ENCODE measurements around the gene POT1. TPM values are rescaled to one million over a fixed set of nuclear protein-coding genes. Genes with fewer than 3 reads are reported as not detected.

The POT1 gene
- total and polyA plus RNA-seq, 5 donors from 2014 or later = 17.1 to 27.7 (median 20.3) TPM

DNA sequence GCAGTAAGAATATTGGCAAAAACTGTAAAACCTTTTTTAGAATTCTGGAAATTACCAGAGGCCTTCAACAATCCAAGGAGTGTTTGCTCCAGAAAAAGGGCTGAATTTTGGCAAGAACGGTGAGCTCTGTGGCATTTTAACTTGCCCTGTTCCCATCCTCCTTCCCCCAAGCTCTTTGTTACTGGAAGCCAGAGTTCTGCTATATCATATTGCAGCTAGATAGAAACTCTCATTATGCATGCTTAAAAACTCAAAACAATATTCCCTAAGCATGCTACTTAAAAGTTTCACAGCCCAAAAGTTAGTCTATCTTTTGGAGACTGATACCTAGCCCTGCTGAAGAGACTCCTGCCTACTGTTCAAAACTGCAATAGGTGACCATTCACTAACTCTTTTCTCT lies 93.5 kb downstream of the POT1 start:
- Histone ChIP-seq H3K4me1 (ENCODE audit: control insufficient read depth, insufficient read depth, low read length, poor library complexity, severe bottlenecking) (no peaks in the 10 kb centered on the region), H3K27ac (ENCODE audit: insufficient read depth, low read length, poor library complexity, severe bottlenecking) (no peak overlapping the region), H3K27me3 (ENCODE audit: control insufficient read depth, insufficient read depth, low read length) (no peaks in the 10 kb centered on the region), H3K4me3 (ENCODE audit: low read depth, low read length) (no peak overlapping the region), H3K9me3 (ENCODE audit: control insufficient read depth in 2 of 2, low read length in 2 of 2) (no peaks in the 10 kb centered on the region), H3K36me3 (ENCODE audit: control insufficient read depth, insufficient read depth, low read length) (peaks cover 7% of the 10 kb centered on the region)
- Mint-ChIP-seq H3K27me3 (no peaks in the 10 kb centered on the region), H3K4me1 (peaks cover 0 to 3% (median 0%) of the 10 kb centered on the region in 4 donors), H3K27ac (no peak overlapping the region), H3K36me3 (peaks cover 30% of the 10 kb centered on the region), H3K4me3 (no peak overlapping the region), H3K9me3 (no peaks in the 10 kb centered on the region)
- DNase-seq (no peak), ATAC-seq (ENCODE audit: low read depth in 2 of 2) (no peak)

- Histone ChIP-seq H3K9me3 (ENCODE audit: control insufficient read depth in 2 of 2, low read length in 2 of 2) (no peaks in the 10 kb centered on the region), H3K27ac (ENCODE audit: insufficient read depth, low read length, poor library complexity, severe bottlenecking) (no peak overlapping the region), H3K27me3 (ENCODE audit: control insufficient read depth, insufficient read depth, low read length) (no peaks in the 10 kb centered on the region), H3K4me1 (ENCODE audit: control insufficient read depth, insufficient read depth, low read length, poor library complexity, severe bottlenecking) (no peaks in the 10 kb centered on the region), H3K4me3 (ENCODE audit: low read depth, low read length) (no peak overlapping the region), H3K36me3 (ENCODE audit: control insufficient read depth, insufficient read depth, low read length) (peaks cover 11% of the 10 kb centered on the region)
- H3K27ac Mint-ChIP-seq = no peak overlapping the region
- peaks cover 0 to 4% (median 0%) of the 10 kb centered on the region in 4 donors for H3K4me1 Mint-ChIP-seq
- no peaks in the 10 kb centered on the region for H3K27me3 Mint-ChIP-seq
- no peak for ATAC-seq (ENCODE audit: low read depth in 2 of 2)
- peaks cover 0 to 4% (median 0%) of the 10 kb centered on the region in 7 donors for H3K9me3 Mint-ChIP-seq
- H3K36me3 Mint-ChIP-seq = peaks cover 15% of the 10 kb centered on the region
- DNase-seq = no peak
- H3K4me3 Mint-ChIP-seq = peak overlapping the region in 1 of 4 donors; percentile 75
Observed at GRCh38 chr7:124818807-124819206, 110.8 kb downstream of the POT1 start.

DNA sequence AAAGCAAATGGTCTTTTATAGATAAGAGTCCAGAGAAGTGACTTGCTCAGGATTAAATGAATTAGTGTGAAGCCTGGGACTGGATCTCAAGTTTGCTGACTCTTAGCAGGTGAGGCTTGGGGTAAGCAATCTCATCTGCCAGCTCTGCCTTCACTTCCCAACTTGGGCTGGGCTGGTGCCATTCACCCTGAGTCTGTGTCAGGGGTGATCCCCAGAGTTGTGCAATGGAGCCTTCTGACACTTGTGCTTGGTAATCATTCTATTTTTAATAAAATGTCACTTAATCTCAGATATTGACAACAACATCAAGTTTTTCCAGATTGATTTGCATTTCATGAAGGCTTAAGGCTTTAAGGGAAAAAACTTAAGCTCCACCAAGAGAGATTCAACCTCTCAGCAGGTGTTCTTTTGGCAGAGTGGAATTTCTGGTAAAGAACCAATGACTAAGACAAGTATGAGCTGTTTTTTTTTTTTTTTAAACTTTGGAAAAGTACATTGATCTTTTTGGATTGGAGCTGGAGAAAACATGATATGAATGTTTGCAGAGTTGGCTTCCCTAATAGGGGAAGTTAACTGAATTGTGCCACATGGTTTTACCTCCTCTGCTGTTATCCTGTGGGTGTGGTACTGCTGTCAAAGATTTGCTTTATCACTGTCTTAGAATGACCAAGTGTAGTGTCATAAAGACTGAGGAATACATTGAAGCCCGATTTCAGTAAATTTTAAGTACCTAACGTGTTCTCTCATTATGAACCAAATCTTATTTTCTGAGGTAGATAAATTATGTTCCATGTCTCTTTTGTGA lies 115.4 kb downstream of the POT1 start:
- H3K27me3 ChIP-seq (ENCODE audit: control insufficient read depth, insufficient read depth, low read length) = peaks cover 2% of the 10 kb centered on the region
- H3K9me3 ChIP-seq (ENCODE audit: control insufficient read depth in 2 of 2, low read length in 2 of 2) = no peaks in the 10 kb centered on the region
- peaks cover 11% of the 10 kb centered on the region for H3K27me3 Mint-ChIP-seq
- no peak overlapping the region for H3K27ac Mint-ChIP-seq
- no peak overlapping the region for H3K27ac ChIP-seq (ENCODE audit: insufficient read depth, low read length, poor library complexity, severe bottlenecking)
- H3K36me3 ChIP-seq (ENCODE audit: control insufficient read depth, insufficient read depth, low read length) = no peaks in the 10 kb centered on the region
- H3K9me3 Mint-ChIP-seq = peaks cover 0 to 5% (median 0%) of the 10 kb centered on the region in 7 donors
- ATAC-seq (ENCODE audit: low read depth in 2 of 2) (no peak), DNase-seq (no peak)
- H3K4me3 ChIP-seq (ENCODE audit: low read depth, low read length) = no peak overlapping the region
- H3K36me3 Mint-ChIP-seq = no peaks in the 10 kb centered on the region
- no peak overlapping the region for H3K4me3 Mint-ChIP-seq
- no peaks in the 10 kb centered on the region for H3K4me1 ChIP-seq (ENCODE audit: control insufficient read depth, insufficient read depth, low read length, poor library complexity, severe bottlenecking)
- H3K4me1 Mint-ChIP-seq = no peaks in the 10 kb centered on the region

GRCh38 chr7:124812764-124813163 lies 116.9 kb downstream of the POT1 start:
- no peak overlapping the region for H3K4me3 Mint-ChIP-seq
- H3K4me3 ChIP-seq (ENCODE audit: low read depth, low read length) = no peak overlapping the region
- peaks cover 2% of the 10 kb centered on the region for H3K27me3 ChIP-seq (ENCODE audit: control insufficient read depth, insufficient read depth, low read length)
- H3K9me3 ChIP-seq (ENCODE audit: control insufficient read depth in 2 of 2, low read length in 2 of 2) = no peaks in the 10 kb centered on the region
- no peak overlapping the region for H3K27ac Mint-ChIP-seq
- H3K36me3 Mint-ChIP-seq = no peaks in the 10 kb centered on the region
- H3K9me3 Mint-ChIP-seq = peaks cover 0 to 4% (median 0%) of the 10 kb centered on the region in 7 donors
- H3K4me1 ChIP-seq (ENCODE audit: control insufficient read depth, insufficient read depth, low read length, poor library complexity, severe bottlenecking) = no peaks in the 10 kb centered on the region
- H3K4me1 Mint-ChIP-seq = no peaks in the 10 kb centered on the region
- H3K27me3 Mint-ChIP-seq = peaks cover 11% of the 10 kb centered on the region
- DNase-seq = no peak
- no peaks in the 10 kb centered on the region for H3K36me3 ChIP-seq (ENCODE audit: control insufficient read depth, insufficient read depth, low read length)
- no peak overlapping the region for H3K27ac ChIP-seq (ENCODE audit: insufficient read depth, low read length, poor library complexity, severe bottlenecking)
- ATAC-seq (ENCODE audit: low read depth in 2 of 2) = no peak

GRCh38 chr7:124811341-124811740 lies 118.3 kb downstream of the POT1 start:
- no peak overlapping the region for H3K27ac Mint-ChIP-seq
- Histone ChIP-seq H3K4me3 (ENCODE audit: low read depth, low read length) (no peak overlapping the region), H3K27ac (ENCODE audit: insufficient read depth, low read length, poor library complexity, severe bottlenecking) (no peak overlapping the region), H3K4me1 (ENCODE audit: control insufficient read depth, insufficient read depth, low read length, poor library complexity, severe bottlenecking) (no peaks in the 10 kb centered on the region), H3K36me3 (ENCODE audit: control insufficient read depth, insufficient read depth, low read length) (no peaks in the 10 kb centered on the region), H3K27me3 (ENCODE audit: control insufficient read depth, insufficient read depth, low read length) (peaks cover 2% of the 10 kb centered on the region), H3K9me3 (ENCODE audit: control insufficient read depth in 2 of 2, low read length in 2 of 2) (no peaks in the 10 kb centered on the region)
- no peaks in the 10 kb centered on the region for H3K4me1 Mint-ChIP-seq
- peaks cover 0 to 3% (median 0%) of the 10 kb centered on the region in 7 donors for H3K9me3 Mint-ChIP-seq
- DNase-seq = no peak
- H3K36me3 Mint-ChIP-seq = no peaks in the 10 kb centered on the region
- no peak for ATAC-seq (ENCODE audit: low read depth in 2 of 2)
- H3K27me3 Mint-ChIP-seq = peaks cover 11% of the 10 kb centered on the region
- no peak overlapping the region for H3K4me3 Mint-ChIP-seq

GRCh38 chr7:124810605-124811004 lies 119.0 kb downstream of the POT1 start:
- no peaks in the 10 kb centered on the region for H3K36me3 Mint-ChIP-seq
- H3K9me3 Mint-ChIP-seq = peaks cover 0 to 3% (median 0%) of the 10 kb centered on the region in 7 donors
- H3K4me1 ChIP-seq (ENCODE audit: control insufficient read depth, insufficient read depth, low read length, poor library complexity, severe bottlenecking) = no peaks in the 10 kb centered on the region
- DNase-seq = no peak
- peaks cover 11% of the 10 kb centered on the region for H3K27me3 Mint-ChIP-seq
- no peak overlapping the region for H3K4me3 Mint-ChIP-seq
- H3K27ac Mint-ChIP-seq = no peak overlapping the region
- peaks cover 2% of the 10 kb centered on the region for H3K27me3 ChIP-seq (ENCODE audit: control insufficient read depth, insufficient read depth, low read length)
- no peak overlapping the region for H3K27ac ChIP-seq (ENCODE audit: insufficient read depth, low read length, poor library complexity, severe bottlenecking)
- ATAC-seq (ENCODE audit: low read depth in 2 of 2) = no peak
- no peaks in the 10 kb centered on the region for H3K9me3 ChIP-seq (ENCODE audit: control insufficient read depth in 2 of 2, low read length in 2 of 2)
- H3K36me3 ChIP-seq (ENCODE audit: control insufficient read depth, insufficient read depth, low read length) = no peaks in the 10 kb centered on the region
- H3K4me3 ChIP-seq (ENCODE audit: low read depth, low read length) = no peak overlapping the region
- no peaks in the 10 kb centered on the region for H3K4me1 Mint-ChIP-seq

DNA sequence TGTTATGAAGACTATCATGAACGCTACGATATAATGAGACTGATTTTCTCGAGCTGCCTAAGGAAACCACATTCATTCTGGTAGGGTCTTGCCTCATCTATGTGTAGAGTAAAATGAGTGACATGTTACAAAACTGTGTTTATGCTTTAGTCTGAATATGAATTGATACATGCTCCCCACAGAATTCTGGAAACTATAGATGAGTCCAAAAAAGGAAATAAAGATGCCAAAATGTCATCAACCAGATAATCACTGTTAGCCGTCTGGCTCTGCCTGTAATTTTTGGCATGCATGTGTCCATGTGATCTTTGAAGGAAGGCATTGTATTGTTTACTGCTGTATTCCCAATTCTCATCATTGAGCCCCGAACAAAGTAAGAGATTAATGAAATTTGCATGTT lies 121.4 kb downstream of the POT1 start:
- Histone ChIP-seq H3K4me3 (ENCODE audit: low read depth, low read length) (no peak overlapping the region), H3K36me3 (ENCODE audit: control insufficient read depth, insufficient read depth, low read length) (no peaks in the 10 kb centered on the region), H3K4me1 (ENCODE audit: control insufficient read depth, insufficient read depth, low read length, poor library complexity, severe bottlenecking) (no peaks in the 10 kb centered on the region), H3K9me3 (ENCODE audit: control insufficient read depth in 2 of 2, low read length in 2 of 2) (no peaks in the 10 kb centered on the region), H3K27me3 (ENCODE audit: control insufficient read depth, insufficient read depth, low read length) (peaks cover 2% of the 10 kb centered on the region), H3K27ac (ENCODE audit: insufficient read depth, low read length, poor library complexity, severe bottlenecking) (no peak overlapping the region)
- ATAC-seq (ENCODE audit: low read depth in 2 of 2) (no peak), DNase-seq (no peak)
- H3K4me3 Mint-ChIP-seq = no peak overlapping the region
- H3K27me3 Mint-ChIP-seq = peaks cover 6% of the 10 kb centered on the region
- H3K9me3 Mint-ChIP-seq = peaks cover 0 to 1% (median 0%) of the 10 kb centered on the region in 7 donors
- no peaks in the 10 kb centered on the region for H3K36me3 Mint-ChIP-seq
- H3K4me1 Mint-ChIP-seq = no peaks in the 10 kb centered on the region
- H3K27ac Mint-ChIP-seq = peak overlapping the region in 1 of 3 donors; percentile 78

DNA sequence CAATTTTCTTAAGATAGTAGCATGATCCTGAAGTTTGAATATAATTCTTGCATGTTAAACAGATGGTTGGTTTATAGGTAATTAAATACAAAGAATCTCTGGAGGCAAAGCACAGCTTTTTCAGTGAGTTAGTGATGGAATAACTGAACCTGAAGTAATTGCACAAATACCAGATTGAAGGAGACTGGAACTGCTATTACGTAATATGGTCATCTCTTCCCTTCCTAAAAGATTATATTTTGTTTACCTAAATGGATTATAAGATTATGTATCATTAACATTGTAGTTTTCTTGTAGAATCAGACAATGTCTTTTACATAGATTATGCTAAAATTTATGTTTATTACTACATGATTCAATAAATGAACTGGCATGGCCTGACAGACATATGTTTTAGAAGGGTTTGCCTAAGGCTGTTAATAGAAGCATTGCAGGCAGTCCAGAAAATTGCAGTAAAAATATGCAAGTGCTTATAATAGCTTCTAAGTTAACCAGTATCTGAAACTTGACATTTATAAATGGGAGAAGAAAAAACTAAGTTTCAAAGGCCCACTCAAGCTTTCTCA lies 128.2 kb downstream of the POT1 start:
- ATAC-seq (ENCODE audit: low read depth in 2 of 2) (no peak), DNase-seq (no peak)
- no peak overlapping the region for H3K4me3 Mint-ChIP-seq
- Histone ChIP-seq H3K36me3 (ENCODE audit: control insufficient read depth, insufficient read depth, low read length) (no peaks in the 10 kb centered on the region), H3K4me3 (ENCODE audit: low read depth, low read length) (no peak overlapping the region), H3K9me3 (ENCODE audit: control insufficient read depth in 2 of 2, low read length in 2 of 2) (no peaks in the 10 kb centered on the region), H3K27ac (ENCODE audit: insufficient read depth, low read length, poor library complexity, severe bottlenecking) (no peak overlapping the region), H3K27me3 (ENCODE audit: control insufficient read depth, insufficient read depth, low read length) (peaks cover 4% of the 10 kb centered on the region), H3K4me1 (ENCODE audit: control insufficient read depth, insufficient read depth, low read length, poor library complexity, severe bottlenecking) (no peaks in the 10 kb centered on the region)
- no peaks in the 10 kb centered on the region for H3K36me3 Mint-ChIP-seq
- no peaks in the 10 kb centered on the region for H3K4me1 Mint-ChIP-seq
- no peak overlapping the region for H3K27ac Mint-ChIP-seq
- peaks cover 6% of the 10 kb centered on the region for H3K27me3 Mint-ChIP-seq
- H3K9me3 Mint-ChIP-seq = peaks cover 0 to 2% (median 0%) of the 10 kb centered on the region in 7 donors
